Spleen (tissue), 11 donors: Measurements from ENCODE around the gene MIPEP. TPM values are rescaled to one million over a fixed set of nuclear protein-coding genes. Genes with fewer than 3 reads are reported as not detected.

Experiments used
- DNase-seq: peaks from one replicate; pipeline ENCODE4 v3.0.0-alpha.2; 2020
- H3K27ac ChIP-seq, 8 donors: fragments of 200-600 bp; sonication (generic) in 7 of 8; 1 replicate in 4 of 8; 2 replicates in 4 of 8; pipeline versions ENCODE4 v1.5.0 to v1.8.0; 2016 to 2021; ENCODE audit warnings: inconsistent platforms in 4 of 8, mild to moderate bottlenecking in 4 of 8, moderate library complexity in 1 of 8
- H3K27me3 ChIP-seq, 7 donors: fragments of 200-600 bp; sonication (generic) in 6 of 7; replicated peaks in 1 of 7; 1 replicate in 4 of 7; 2 replicates in 3 of 7; pipeline versions ENCODE4 v1.5.0 to v1.8.0; 2016 to 2021; ENCODE audit warnings: inconsistent platforms in 3 of 7, mild to moderate bottlenecking in 1 of 7
- H3K36me3 ChIP-seq, 6 donors: fragments of 200-600 bp; sonication (generic) in 5 of 6; 1 replicate in 4 of 6; 2 replicates in 2 of 6; pipeline versions ENCODE4 v1.5.0 to v1.8.0; 2016 to 2021; ENCODE audit warnings: inconsistent platforms in 2 of 6
- H3K4me1 ChIP-seq, 6 donors: fragments of 200-600 bp; sonication (generic) in 5 of 6; 1 replicate in 3 of 6; 2 replicates in 3 of 6; pipeline versions ENCODE4 v1.5.0 to v1.8.0; 2016 to 2021; ENCODE audit warnings: inconsistent platforms in 3 of 6
- H3K4me3 ChIP-seq, 8 donors: fragments of 200-600 bp; sonication (generic) in 7 of 8; 1 replicate in 4 of 8; 2 replicates in 4 of 8; pipeline versions ENCODE4 v1.5.0 to v1.8.0; 2016 to 2021; ENCODE audit warnings: inconsistent platforms in 4 of 8, mild to moderate bottlenecking in 4 of 8, moderate library complexity in 2 of 8
- H3K9me3 ChIP-seq, 8 donors: fragments of 200-600 bp; sonication (generic) in 7 of 8; 1 replicate in 4 of 8; 2 replicates in 4 of 8; pipeline versions ENCODE4 v1.5.0 to v1.8.0; 2016 to 2021; ENCODE audit warnings: inconsistent platforms in 4 of 8
- CTCF ChIP-seq, 11 experiments: fragments of 200-600 bp in 7 of 11; fragments of 450-650 bp in 4 of 11; sonication (generic) in 4 of 11; IDR thresholded peaks in 8 of 11; conservative IDR thresholded peaks in 3 of 11; 1 replicate in 7 of 11; 2 replicates in 4 of 11; pipeline versions ENCODE4 v1.4.0 to v1.8.0; 2016 to 2021; ENCODE audit warnings: antibody characterized with exemption in 11 of 11, inconsistent platforms in 4 of 11, mild to moderate bottlenecking in 1 of 11
- POLR2A ChIP-seq, 3 donors: fragments of 450-650 bp; IDR thresholded peaks; one replicate each; pipeline ENCODE4 v1.5.1; 2017; ENCODE audit warnings: antibody characterized with exemption in 3 of 3, mild to moderate bottlenecking in 1 of 3
- POLR2AphosphoS5 ChIP-seq, 3 donors: sonication (generic); formaldehyde crosslinking; IDR thresholded peaks; one replicate each; pipeline ENCODE4 v1.5.1; 2017; ENCODE audit warnings: antibody characterized with exemption in 3 of 3
- WGBS, 5 donors: extraction: QIAGEN DNeasy Blood & Tissue Kit in 3 of 5; methylation state at CpG; one replicate each; pipeline versions ENCODE4 v1.1.5 to v1.1.7; 2013 to 2018; 5-methylcytosine and 5-hydroxymethylcytosine counted together
- intact Hi-C: fragments of 100-400 bp; cut with DNase I; formaldehyde crosslinking; loops from one replicate; pipeline ENCODE4 v1.15.0; 2023; ENCODE audit warnings: low total_unique reads
- polyA plus RNA-seq, 3 donors: library from polyadenylated mRNA; stranded (reverse); fragments of 200-250 nt; gene quantifications; one replicate each; pipeline ENCODE4 v1.2.1, GENCODE V29; 2013
- total RNA-seq, 7 donors: library from RNA; depleted of rRNA in 3 of 7; stranded (reverse); fragments of >200 nt in 3 of 7; fragmentation: NEBNext Ultra II Directional in 4 of 7; extraction: Animal tissue kit (Norgen Biotek cat#: 25700) in 4 of 7; gene quantifications; one replicate each; pipeline versions ENCODE4 v1.1.0 to v1.2.1, GENCODE V29; 2016 to 2021
- donor health status: healthy with polysubstance abuse.
- donor health status: DM: no; HTN: no; CAD: no; lungs with moderate emphysema.
- donor health status: DM: no; HTN: no; CAD: no.
- donor health status: Bipolar disorder and iron deficiency.
- donor health status: healthy.
- donor health status: DM: no; HTN: no; CAD: no.
- donor health status: DM: yes; HTN: yes; CAD: no.

Gene MIPEP
- total and polyA plus RNA-seq, 10 donors: 7.2 to 16.3 (median 10.8) TPM

DNA sequence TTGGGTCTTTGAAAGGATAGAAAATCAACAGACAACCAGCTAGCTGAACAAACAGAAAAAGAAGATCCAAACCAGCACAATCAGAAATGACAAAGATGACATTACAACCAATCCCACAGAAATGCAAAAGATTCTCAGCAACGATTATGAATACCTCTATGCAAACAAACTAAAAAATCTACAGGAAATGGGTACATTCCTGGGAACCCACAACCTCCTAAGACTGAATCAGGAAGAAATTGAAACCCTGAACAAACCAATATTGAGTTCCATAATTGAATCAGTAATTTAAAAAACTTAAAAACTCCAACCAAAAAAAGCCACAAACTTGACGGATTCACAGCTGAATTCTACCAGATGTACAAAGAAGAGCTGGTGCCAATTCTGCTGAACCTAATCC lies 29.0 kb upstream of the MIPEP start:
- peaks cover 0 to 16% (median 3%) of the 10 kb centered on the region in 6 donors for H3K4me1 ChIP-seq
- intact Hi-C loops: no loop called here
- no peak overlapping the region for H3K27ac ChIP-seq
- DNase-seq: no peak
- H3K4me3 ChIP-seq: no peak overlapping the region
- WGBS, 5 donors: 58 to 87% (median 78%) methylated on average over 2 of the region's 2 CpGs
- TF ChIP-seq POLR2AphosphoS5 (IDR thresholded peaks at IDR 0.05): no peak
- no peak for TF ChIP-seq POLR2A (IDR thresholded peaks at IDR 0.05)
- TF ChIP-seq CTCF (IDR thresholded peaks at IDR 0.05 in 8 of 11, conservative IDR thresholded peaks at IDR 0.05 in 3 of 11): no peak
- H3K36me3 ChIP-seq: no peaks in the 10 kb centered on the region
- peaks cover 0 to 5% (median 0%) of the 10 kb centered on the region in 8 donors for H3K9me3 ChIP-seq
- peaks cover 0 to 22% (median 0%) of the 10 kb centered on the region in 7 donors for H3K27me3 ChIP-seq

- H3K27ac ChIP-seq: no peak overlapping the region
- H3K27me3 ChIP-seq: peaks cover 0 to 22% (median 0%) of the 10 kb centered on the region in 7 donors
- no peaks in the 10 kb centered on the region for H3K4me1 ChIP-seq
- H3K4me3 ChIP-seq: no peak overlapping the region
- TF ChIP-seq POLR2AphosphoS5 (IDR thresholded peaks at IDR 0.05): no peak
- no peak for TF ChIP-seq POLR2A (IDR thresholded peaks at IDR 0.05)
- TF ChIP-seq CTCF (IDR thresholded peaks at IDR 0.05 in 8 of 11, conservative IDR thresholded peaks at IDR 0.05 in 3 of 11): no peak
- no peaks in the 10 kb centered on the region for H3K36me3 ChIP-seq
- peaks cover 0 to 5% (median 0%) of the 10 kb centered on the region in 8 donors for H3K9me3 ChIP-seq
- 88 to 95% (median 90%) methylated on average over 3 of the region's 3 CpGs for whole genome bisulfite sequencing, 5 donors
- DNase-seq: no peak
- intact Hi-C loops: no loop called here
Observed at GRCh38 chr13:23915308-23915707, 26.1 kb upstream of the MIPEP start.

GRCh38 chr13:23912469-23912868 lies 23.3 kb upstream of the MIPEP start:
- intact Hi-C loops: no loop called here
- DNase-seq: no peak
- Histone ChIP-seq H3K27ac (no peak overlapping the region), H3K9me3 (peaks cover 0 to 5% (median 0%) of the 10 kb centered on the region in 8 donors), H3K4me1 (no peaks in the 10 kb centered on the region), H3K27me3 (peaks cover 0 to 26% (median 0%) of the 10 kb centered on the region in 7 donors), H3K36me3 (no peaks in the 10 kb centered on the region), H3K4me3 (no peak overlapping the region)
- TF ChIP-seq POLR2AphosphoS5 (IDR thresholded peaks at IDR 0.05) (no peak), CTCF (IDR thresholded peaks at IDR 0.05 in 8 of 11, conservative IDR thresholded peaks at IDR 0.05 in 3 of 11) (no peak), POLR2A (IDR thresholded peaks at IDR 0.05) (no peak)
- 72 to 92% (median 90%) methylated on average over 1 of the region's 1 CpG for WGBS, 5 donors

DNA sequence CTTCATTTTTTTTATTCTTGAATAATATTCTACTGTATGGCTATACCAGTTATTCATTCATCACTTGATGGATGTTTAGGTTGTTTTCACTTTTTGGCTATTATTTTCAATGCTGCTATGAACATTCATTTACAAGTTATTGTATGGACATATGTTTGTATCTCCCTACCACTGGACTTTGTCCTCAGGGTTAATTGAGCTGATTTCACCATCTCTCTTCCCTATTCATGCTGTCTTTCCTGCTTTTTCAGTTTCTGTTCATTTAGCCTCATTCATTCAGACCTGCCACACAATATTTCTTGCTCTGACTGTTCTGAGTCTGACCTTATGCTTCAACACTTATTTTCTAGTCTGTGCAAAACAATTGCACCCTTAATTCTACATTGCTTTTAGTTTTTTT lies 20.4 kb upstream of the MIPEP start:
- H3K27me3 ChIP-seq: peaks cover 0 to 18% (median 0%) of the 10 kb centered on the region in 7 donors
- TF ChIP-seq POLR2AphosphoS5 (IDR thresholded peaks at IDR 0.05) (no peak), POLR2A (IDR thresholded peaks at IDR 0.05) (no peak), CTCF (IDR thresholded peaks at IDR 0.05 in 8 of 11, conservative IDR thresholded peaks at IDR 0.05 in 3 of 11) (no peak)
- intact Hi-C loops: no loop called here
- no peaks in the 10 kb centered on the region for H3K36me3 ChIP-seq
- H3K9me3 ChIP-seq: no peaks in the 10 kb centered on the region
- no peak overlapping the region for H3K4me3 ChIP-seq
- H3K4me1 ChIP-seq: no peaks in the 10 kb centered on the region
- H3K27ac ChIP-seq: no peak overlapping the region
- no peak for DNase-seq
